B cell (primary cell): Measurements from ENCODE around the gene SOX15. TPM values are rescaled to one million over a fixed set of nuclear protein-coding genes. Genes with fewer than 3 reads are reported as not detected.

Source experiments
- ATAC-seq: fragments of 200-7000 bp; cut with Tn5 transposase; one replicate; pipeline ENCODE4 v1.10.0; 2021; ENCODE audit warnings: low read depth, mild to moderate bottlenecking, moderate number of reproducible peaks, moderate library complexity
- CTCF ChIA-PET: fragments of 350-600 bp; sonication (Branson Sonifier 250); formaldehyde crosslinking; loops from one replicate; lab custom pipeline; 2021; ENCODE audit warnings: antibody characterized with exemption, inconsistent platforms; lab: Charles Lee
- POLR2A ChIA-PET: fragments of 350-600 bp; sonication (Branson Sonifier 250); formaldehyde crosslinking; loops from one replicate; lab custom pipeline; 2021; ENCODE audit warnings: antibody characterized with exemption; lab: Charles Lee
- DNase-seq: peaks from one replicate; pipeline ENCODE4 v3.0.0; 2013
- H2AFZ ChIP-seq: 2 replicates; pipeline ENCODE4 v1.6.1; 2012; ENCODE audit warnings: mild to moderate bottlenecking, low read depth, low read length; ENCODE audit not compliant: insufficient read depth, poor library complexity, severe bottlenecking
- H3K27ac ChIP-seq, 2 donors: 1 replicate in 1 of 2; 2 replicates in 1 of 2; pipeline ENCODE4 v1.5.1; 2012 to 2013; ENCODE audit warnings: low read length in 2 of 2, mild to moderate bottlenecking in 2 of 2, moderate library complexity in 1 of 2
- H3K27me3 ChIP-seq, 4 experiments: fragments of 200-600 bp in 1 of 4; sonication (generic) in 1 of 4; replicated peaks in 1 of 4; 1 replicate in 2 of 4; 2 replicates in 2 of 4; pipeline versions ENCODE4 v1.6.1 to v1.7.0; 2013 to 2016; ENCODE audit warnings: low read length in 3 of 4, mild to moderate bottlenecking in 2 of 4, mixed read lengths in 1 of 4, moderate library complexity in 1 of 4; ENCODE audit not compliant: insufficient read depth in 4 of 4, control insufficient read depth in 3 of 4; ENCODE audit errors: control extremely low read depth in 1 of 4
- H3K36me3 ChIP-seq, 2 experiments: replicated peaks in 1 of 2; 1 replicate in 1 of 2; 2 replicates in 1 of 2; pipeline versions ENCODE4 v1.6.1 to v1.7.1; 2013; ENCODE audit warnings: low read length in 1 of 2; ENCODE audit not compliant: insufficient read depth in 2 of 2, control insufficient read depth in 1 of 2; ENCODE audit errors: control extremely low read depth in 1 of 2, extremely low read depth in 1 of 2
- H3K4me1 ChIP-seq, 2 donors: fragments of 200-600 bp in 1 of 2; sonication (generic) in 1 of 2; 1 replicate in 1 of 2; 2 replicates in 1 of 2; pipeline versions ENCODE4 v1.5.1 to v1.6.1; 2013 to 2017; ENCODE audit warnings: low read length in 2 of 2; ENCODE audit not compliant: control insufficient read depth in 2 of 2, insufficient read depth in 2 of 2
- H3K4me2 ChIP-seq: replicated peaks from 2 replicates; pipeline ENCODE3; 2012; ENCODE audit warnings: mild to moderate bottlenecking, low read depth, low read length; ENCODE audit not compliant: poor library complexity, severe bottlenecking
- H3K4me3 ChIP-seq, 5 experiments: fragments of 200-600 bp in 1 of 5; sonication (generic) in 1 of 5; 1 replicate in 3 of 5; 2 replicates in 2 of 5; pipeline versions ENCODE4 v1.5.1 to v1.7.0; 2011 to 2016; ENCODE audit warnings: low read length in 4 of 5, mild to moderate bottlenecking in 4 of 5, low read depth in 2 of 5, control low read depth in 1 of 5, moderate library complexity in 1 of 5; ENCODE audit not compliant: insufficient read depth in 1 of 5; ENCODE audit errors: control extremely low read depth in 1 of 5, extremely low read depth in 1 of 5
- H3K79me2 ChIP-seq: fragments of 200-600 bp; sonication (generic); one replicate; pipeline ENCODE4 v1.6.0; 2016; ENCODE audit warnings: low read length; ENCODE audit not compliant: control insufficient read depth, insufficient read depth
- H3K9ac ChIP-seq: fragments of 200-600 bp; sonication (generic); 2 replicates; pipeline ENCODE4 v1.6.1; 2017; ENCODE audit warnings: mild to moderate bottlenecking, low read length, moderate library complexity
- H3K9me3 ChIP-seq, 3 donors: one replicate each; pipeline versions ENCODE4 v1.6.1 to v1.7.1; 2013; ENCODE audit warnings: low read length in 2 of 3; ENCODE audit not compliant: control insufficient read depth in 2 of 3, insufficient read depth in 1 of 3; ENCODE audit errors: control extremely low read depth in 1 of 3
- H4K20me1 ChIP-seq: 2 replicates; pipeline ENCODE4 v1.6.0; 2012; ENCODE audit warnings: mild to moderate bottlenecking, low read length; ENCODE audit not compliant: insufficient read depth, control insufficient read depth, poor library complexity, severe bottlenecking
- H3K27ac Mint-ChIP-seq: one replicate; pipeline ENCODE4 v1.8.0; 2021; ENCODE audit warnings: mixed read lengths
- H3K27me3 Mint-ChIP-seq: one replicate; pipeline ENCODE4 v1.8.0; 2021; ENCODE audit warnings: mixed read lengths
- H3K4me1 Mint-ChIP-seq: one replicate; pipeline ENCODE4 v1.8.0; 2021; ENCODE audit warnings: mixed read lengths
- H3K4me3 Mint-ChIP-seq: one replicate; pipeline ENCODE4 v1.8.0; 2021; ENCODE audit warnings: mixed read lengths
- H3K9me3 Mint-ChIP-seq: one replicate; pipeline ENCODE4 v1.8.0; 2022; ENCODE audit warnings: mixed read lengths; ENCODE audit not compliant: insufficient read depth
- CTCF ChIP-seq: fragments of 200-600 bp; IDR thresholded peaks from one replicate; pipeline ENCODE4 v1.8.0; 2022; ENCODE audit warnings: antibody characterized with exemption, mild to moderate bottlenecking
- EZH2 ChIP-seq: IDR thresholded peaks from 2 replicates; pipeline ENCODE4 v1.6.1; 2012; ENCODE audit warnings: borderline replicate concordance, low read depth, mild to moderate bottlenecking, moderate library complexity, low read length; ENCODE audit not compliant: insufficient read depth, poor library complexity, severe bottlenecking
- WGBS: methylation state at CpG from one replicate; pipeline ENCODE4 v1.1.5; 2013; ENCODE audit warnings: missing lambda C conversion rate; ENCODE audit not compliant: insufficient coverage; 5-methylcytosine and 5-hydroxymethylcytosine counted together
- intact Hi-C: fragments of 100-400 bp; cut with micrococcal nuclease; formaldehyde crosslinking; loops from one replicate; pipeline ENCODE4 v1.10.0; 2022
- polyA plus RNA-seq: library from polyadenylated mRNA; depleted of rRNA; stranded (reverse); fragments of >200 nt; gene quantifications from 2 replicates; pipeline ENCODE4 v1.2.3, GENCODE V29; 2012
- total RNA-seq, 2 donors: library from RNA; stranded (reverse); fragments of 120-200 nt in 1 of 2; gene quantifications; 1 replicate in 1 of 2; 2 replicates in 1 of 2; pipeline versions ENCODE4 v1.2.3 to v1.2.4, GENCODE V29; 2013 to 2022

SOX15 gene
- total and polyA plus RNA-seq, 2 donors (not counting 1 experiment from before 2014, with no cell fraction given): 0.18 to 0.96 TPM

GRCh38 chr17:7587420-7588151 is 2.3 kb downstream of the SOX15 start:
- no peak overlapping the region for H3K27ac Mint-ChIP-seq

More at GRCh38 chr17:7587420-7588151, 2.3 kb downstream of the SOX15 start:
- DNase-seq (no peak), ATAC-seq (no peak)
- Mint-ChIP-seq H3K4me3 (no peak overlapping the region), H3K27me3 (no peaks in the 10 kb centered on the region), H3K4me1 (peaks cover 23% of the 10 kb centered on the region), H3K9me3 (no peaks in the 10 kb centered on the region)
- Histone ChIP-seq H3K36me3 (peaks cover 0 to 32% of the 10 kb centered on the region in 2 experiments), H3K4me2 (no peak overlapping the region), H3K9ac (no peak overlapping the region), H3K4me3 (no peak overlapping the region), H3K27ac (no peak overlapping the region), H3K4me1 (peaks cover 17 to 33% of the 10 kb centered on the region in 2 donors), H3K79me2 (peaks cover 30% of the 10 kb centered on the region), H3K27me3 (no peaks in the 10 kb centered on the region), H3K9me3 (no peaks in the 10 kb centered on the region), H2AFZ (no peak overlapping the region), H4K20me1 (no peaks in the 10 kb centered on the region)
- 94% methylated on average over 6 of the region's 12 CpGs for WGBS
- TF ChIP-seq EZH2 (no peak), CTCF (no peak)
- CTCF ChIA-PET: interaction anchor here (0.6 to 7.9 kb wide), 9 partner anchors 11 to 542 kb away, joined by 3 to 111 read pairs (median 5); partner anchors contain the start of gene TMEM95
- POLR2A ChIA-PET: interaction anchor here (0.5 to 0.6 kb wide), 2 partner anchors 98 to 319 kb away, joined by 3 to 4 read pairs; no protein-coding TSS in a partner anchor
- intact Hi-C loops: loop anchor here (10.0 kb wide), 1 partner anchor 543 kb away; the partner anchor contains the start of gene SLC16A11
